ENCODE data around the gene DTX4. TPM values are rescaled to one million over a fixed set of nuclear protein-coding genes. Genes with fewer than 3 reads are reported as not detected.

The DTX4 gene
- total RNA-seq, 1 experiment from 2014 or later: 0.25 TPM

Small RNAs within 50 kb of the gene (small RNA-seq; reads per million reads assigned to genes)
- gene RN7SL42P: 0 to 0.06 reads per million in 2 experiments

Other genes with a start within 250 kb of the DTX4 start
- not detected in 2 replicates for gene GLYATL1, start 232.6 kb upstream of the DTX4 start, total RNA-seq (2014; rRNA removed; shearing (Covaris generic))
- gene GLYATL1B, start 85.8 kb upstream of the DTX4 start, total RNA-seq (2014; rRNA removed; shearing (Covaris generic)): not detected in 2 replicates
- gene FAM111B, start 64.9 kb upstream of the DTX4 start, total RNA-seq (2014; rRNA removed; shearing (Covaris generic)): 2.6 and 3.7 TPM in 2 replicates
- gene FAM111A, start 29.3 kb upstream of the DTX4 start, total RNA-seq (2014; rRNA removed; shearing (Covaris generic)): 28.3 and 30.9 TPM in 2 replicates
- not detected in 2 replicates for gene MPEG1, start 40.8 kb downstream of the DTX4 start, total RNA-seq (2014; rRNA removed; shearing (Covaris generic))
- not detected in 2 replicates for gene OR5AN1, start 186.8 kb downstream of the DTX4 start, total RNA-seq (2014; rRNA removed; shearing (Covaris generic))

Data from NCI-H460 (cell line).